22Rv1 (cell line): ENCODE results near the gene ABHD15.

Experiments used
- H3K27ac ChIP-seq: fragments of 450-650 bp; 2 replicates; pipeline ENCODE4 v1.5.1; 2017
- CTCF ChIP-seq: fragments of 450-650 bp; IDR thresholded peaks from 2 replicates; pipeline ENCODE4 v1.5.1; 2017; ENCODE audit warnings: mild to moderate bottlenecking
- ZFX ChIP-seq: fragments of 450-650 bp; IDR thresholded peaks from 2 replicates; pipeline ENCODE4 v1.6.1; 2017; ENCODE audit warnings: antibody characterized with exemption, borderline replicate concordance

Gene ABHD15

DNA sequence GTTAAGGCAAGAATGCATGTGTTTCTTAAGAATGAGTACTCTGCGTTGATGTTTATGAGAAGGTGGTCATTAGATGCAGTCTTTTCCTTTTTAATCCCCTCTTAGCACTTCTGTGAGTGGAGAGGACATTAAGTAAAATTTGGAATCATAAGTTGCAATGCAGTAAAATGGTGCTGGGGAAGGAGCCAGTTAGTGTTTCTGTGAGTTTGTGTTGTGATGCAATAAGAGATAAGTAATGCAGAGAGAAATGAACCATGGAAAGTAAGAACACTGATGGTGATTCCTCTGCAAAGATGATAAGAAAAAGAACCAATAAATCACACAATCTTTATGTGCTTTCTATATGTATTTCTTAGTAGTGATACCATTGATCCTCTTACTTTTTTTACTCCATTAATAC, 20.0 kb downstream of the ABHD15 start:
- TF ChIP-seq ZFX = no peak
- TF ChIP-seq CTCF = no peak

DNA sequence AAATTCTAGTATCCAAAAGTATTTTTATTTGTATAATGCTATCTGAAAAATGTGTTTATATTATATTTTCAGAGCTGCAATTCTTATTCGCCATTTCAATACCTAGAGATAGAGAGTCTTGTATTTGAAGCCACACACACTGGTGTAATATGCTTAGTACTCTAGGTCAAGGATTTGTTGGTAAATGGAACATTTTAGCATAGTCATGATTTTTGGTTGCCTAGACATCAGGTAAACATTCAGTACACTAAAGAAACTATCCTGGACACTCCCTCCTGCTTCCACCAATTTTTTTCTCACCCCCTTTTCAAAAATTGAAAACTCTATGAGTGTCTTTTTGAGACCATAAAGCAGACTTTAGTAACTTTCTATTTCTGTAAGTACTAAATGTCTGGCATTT, 20.8 kb downstream of the ABHD15 start:
- TF ChIP-seq CTCF (no peak), ZFX (no peak)
- H3K27ac ChIP-seq = no peak overlapping the region

More for the DNA sequence above, 20.0 kb downstream of the ABHD15 start:
- no peak overlapping the region for H3K27ac ChIP-seq

GRCh38 chr17:29544066-29544465, 22.8 kb downstream of the ABHD15 start:
- TF ChIP-seq CTCF (no peak), ZFX (no peak)
- H3K27ac ChIP-seq = no peak overlapping the region

DNA sequence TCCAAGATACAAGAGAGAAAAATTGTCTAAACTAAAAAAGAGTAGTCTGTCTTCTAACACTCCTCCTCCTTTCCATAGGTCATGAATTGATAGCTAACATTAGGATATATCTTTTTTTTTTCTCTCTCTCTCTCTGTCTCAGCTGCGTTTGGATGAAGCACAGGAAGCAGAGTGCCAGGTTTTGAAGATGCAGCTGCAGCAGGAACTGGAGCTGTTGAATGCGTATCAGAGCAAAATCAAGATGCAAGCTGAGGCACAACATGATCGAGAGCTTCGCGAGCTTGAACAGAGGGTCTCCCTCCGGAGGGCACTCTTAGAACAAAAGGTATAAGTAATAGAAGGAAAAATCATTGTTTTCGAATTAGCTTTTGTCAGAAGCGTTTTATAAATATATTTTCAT, 32.9 kb downstream of the ABHD15 start:
- no peak overlapping the region for H3K27ac ChIP-seq
- TF ChIP-seq CTCF = no peak
- no peak for TF ChIP-seq ZFX

DNA sequence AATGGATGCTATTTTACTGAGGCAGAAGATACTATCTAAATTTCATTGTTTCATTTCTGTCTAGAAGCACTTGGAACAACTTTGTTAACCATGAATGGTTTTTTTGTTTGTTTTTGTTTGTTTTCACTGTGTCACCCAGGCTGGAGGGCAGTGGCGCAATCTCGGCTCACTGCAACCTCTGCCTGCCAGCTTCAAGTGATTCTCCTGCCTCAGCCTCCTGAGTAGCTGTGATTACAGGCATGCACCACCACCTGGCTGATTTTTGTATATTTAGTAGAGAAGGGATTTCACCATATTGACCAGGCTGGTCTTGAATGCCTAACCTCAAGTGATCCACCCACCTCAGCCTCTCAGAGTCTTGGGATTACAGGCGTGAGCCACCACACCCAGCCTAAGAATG, 40.5 kb downstream of the ABHD15 start:
- TF ChIP-seq ZFX (no peak), CTCF (no peak)
- H3K27ac ChIP-seq = no peak overlapping the region

DNA sequence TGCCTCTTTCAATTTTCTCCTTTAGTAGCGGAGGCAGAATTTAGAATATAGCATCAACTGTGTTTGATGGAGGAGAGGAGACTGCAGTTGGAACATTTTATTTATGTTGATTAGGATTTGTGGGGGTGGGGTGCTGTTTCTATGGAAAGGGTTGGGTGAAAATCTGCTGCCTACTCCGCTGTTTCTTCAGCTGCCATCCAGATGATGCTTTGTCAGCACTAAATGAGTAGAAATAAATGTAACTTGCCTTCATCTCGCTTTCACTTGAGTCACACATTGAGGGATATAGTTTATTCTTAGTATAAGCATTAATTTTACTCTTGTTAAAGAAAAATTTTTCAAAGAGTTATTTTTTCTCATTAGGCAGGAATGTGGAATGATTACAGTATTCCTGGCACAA, 42.1 kb downstream of the ABHD15 start:
- no peak overlapping the region for H3K27ac ChIP-seq
- TF ChIP-seq CTCF (no peak), ZFX (no peak)

DNA sequence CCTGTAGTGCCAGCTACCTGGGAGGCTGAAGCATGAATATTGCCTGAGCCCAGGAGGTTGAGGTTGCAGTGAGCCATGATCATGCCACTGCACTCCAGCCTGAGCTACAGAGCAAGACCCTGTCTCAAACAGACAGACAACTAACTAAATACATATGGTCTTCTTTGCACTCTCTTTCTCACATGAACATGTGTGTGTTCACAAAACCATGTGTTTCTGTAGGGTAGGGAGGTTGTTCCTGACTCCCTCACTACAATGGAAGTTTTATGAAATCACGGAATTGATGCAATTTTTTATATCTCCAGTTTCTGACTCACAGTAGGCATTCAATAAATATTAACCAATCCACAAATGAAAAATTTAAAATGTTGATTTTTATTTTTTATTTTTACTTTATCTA, 48.5 kb downstream of the ABHD15 start:
- TF ChIP-seq CTCF (no peak), ZFX (no peak)
- no peak overlapping the region for H3K27ac ChIP-seq
